NK-92 (cell line): ENCODE data around the gene PCGF3.

Experiments used
- DNase-seq: peaks from one replicate; lab custom pipeline; 2025; ENCODE audit not compliant: unreplicated experiment; lab: John Stamatoyannopoulos, UW

PCGF3 gene

GRCh38 chr4:705278-706082 is at the start of gene PCGF3:
PCGF3 (plus strand) TSS chr4:705832; CDS start chr4:733681, 27,849 bp downstream.
- DNase-seq: peak; percentile 71

- no peak for DNase-seq
Measured at GRCh38 chr4:656436-657337, 48.9 kb upstream of the PCGF3 start.

- DNase-seq: no peak
Measured at GRCh38 chr4:657338-657833, 48.2 kb upstream of the PCGF3 start.

- no peak for DNase-seq
Measured at GRCh38 chr4:657834-658667, 47.6 kb upstream of the PCGF3 start.

GRCh38 chr4:658681-659667 is 46.7 kb upstream of the PCGF3 start:
- DNase-seq: no peak

GRCh38 chr4:659851-660250 is 45.8 kb upstream of the PCGF3 start:
- no peak for DNase-seq

GRCh38 chr4:660401-660800 is 45.2 kb upstream of the PCGF3 start:
- DNase-seq: no peak

- no peak for DNase-seq
Measured at GRCh38 chr4:661231-661630, 44.4 kb upstream of the PCGF3 start.

GRCh38 chr4:661881-662761 is 43.5 kb upstream of the PCGF3 start:
- no peak for DNase-seq

- DNase-seq: no peak
Measured at GRCh38 chr4:663046-663437, 42.6 kb upstream of the PCGF3 start.

GRCh38 chr4:663438-664428 is 41.9 kb upstream of the PCGF3 start:
- no peak for DNase-seq

- no peak for DNase-seq
Measured at GRCh38 chr4:664713-665231, 40.9 kb upstream of the PCGF3 start.

- DNase-seq: no peak
Measured at GRCh38 chr4:665381-665750, 40.3 kb upstream of the PCGF3 start.

- no peak for DNase-seq
Measured at GRCh38 chr4:665751-666435, 39.7 kb upstream of the PCGF3 start.

- no peak for DNase-seq
Measured at GRCh38 chr4:666436-666810, 39.2 kb upstream of the PCGF3 start.

- no peak for DNase-seq
Measured at GRCh38 chr4:666822-667544, 38.6 kb upstream of the PCGF3 start.
